PC-3 (cell line): ENCODE measurements around the gene C1orf159. TPM values are rescaled to one million over a fixed set of nuclear protein-coding genes. Genes with fewer than 3 reads are reported as not detected.

Source experiments
- ATAC-seq: fragments of 200-7000 bp; cut with Tn5 transposase; 2 replicates; pipeline ENCODE4 v1.9.1; 2020; ENCODE audit warnings: mild to moderate bottlenecking, moderate library complexity
- BruUV-seq: library from RNA; stranded (reverse); fragments of 400-500 nt; replicated peaks from 2 replicates; lab custom pipeline; 2021; lab: Mats Ljungman, UMichigan
- CTCF ChIA-PET: fragments of 300-600 bp; sonication (Branson Sonifier 250); formaldehyde crosslinking; loops from one replicate; lab custom pipeline; 2022; ENCODE audit warnings: antibody characterized with exemption; lab: Charles Lee
- POLR2A ChIA-PET: fragments of 300-600 bp; sonication (Branson Sonifier 250); formaldehyde crosslinking; loops from one replicate; lab custom pipeline; 2022; ENCODE audit warnings: antibody characterized with exemption; ENCODE audit not compliant: unreplicated experiment; lab: Charles Lee
- DNase-seq: peaks from one replicate; pipeline ENCODE4 v3.0.0-alpha.2; 2015
- H2AFZ ChIP-seq: fragments of 300-600 bp; sonication (generic); 2 replicates; pipeline ENCODE4 v1.6.0; 2016; ENCODE audit warnings: antibody characterized with exemption, low read length
- H3F3A ChIP-seq: fragments of 300-600 bp; sonication (generic); one replicate; pipeline ENCODE4 v1.6.0; 2017; ENCODE audit warnings: antibody characterized with exemption, low read length, control low read depth, mild to moderate bottlenecking; ENCODE audit not compliant: unreplicated experiment
- H3K27ac ChIP-seq: fragments of 300-600 bp; sonication (generic); 2 replicates; pipeline ENCODE4 v1.5.1; 2016; ENCODE audit warnings: mild to moderate bottlenecking, low read length
- H3K27me3 ChIP-seq: fragments of 300-600 bp; sonication (generic); 2 replicates; pipeline ENCODE4 v1.6.1; 2016; ENCODE audit warnings: low read length, mixed read lengths
- H3K36me3 ChIP-seq: fragments of 300-600 bp; sonication (generic); 2 replicates; pipeline ENCODE4 v1.6.1; 2016; ENCODE audit warnings: low read depth, mixed run types, low read length, mixed read lengths
- H3K4me1 ChIP-seq: fragments of 300-600 bp; sonication (generic); 2 replicates; pipeline ENCODE4 v1.5.1; 2016; ENCODE audit warnings: low read length; ENCODE audit not compliant: insufficient read depth
- H3K4me2 ChIP-seq: fragments of 300-600 bp; sonication (generic); 2 replicates; pipeline ENCODE4 v1.6.0; 2016; ENCODE audit warnings: low read length
- H3K4me3 ChIP-seq: fragments of 300-600 bp; sonication (generic); 2 replicates; pipeline ENCODE4 v1.5.1; 2016; ENCODE audit warnings: mild to moderate bottlenecking, low read length, mixed read lengths
- H3K79me2 ChIP-seq: fragments of 300-600 bp; sonication (generic); 2 replicates; pipeline ENCODE4 v1.6.1; 2017; ENCODE audit warnings: low read length, mixed read lengths
- H3K9ac ChIP-seq: fragments of 300-600 bp; sonication (generic); 2 replicates; pipeline ENCODE4 v1.6.0; 2016; ENCODE audit warnings: mild to moderate bottlenecking, low read length
- H3K9me2 ChIP-seq: fragments of 300-600 bp; sonication (generic); replicated peaks from 2 replicates; pipeline ENCODE4 v1.6.1; 2016; ENCODE audit warnings: mixed run types, low read length, mixed read lengths
- H3K9me3 ChIP-seq: fragments of 300-600 bp; sonication (generic); 2 replicates; pipeline ENCODE4 v1.6.1; 2016; ENCODE audit warnings: low read length, mixed read lengths
- H4K20me1 ChIP-seq: fragments of 300-600 bp; sonication (generic); 2 replicates; pipeline ENCODE4 v1.6.1; 2016; ENCODE audit warnings: low read length, mixed read lengths
- EZH2 ChIP-seq: fragments of 300-600 bp; sonication (generic); IDR thresholded peaks from one replicate; pipeline ENCODE4 v1.6.1; 2017; ENCODE audit warnings: antibody characterized with exemption, mild to moderate bottlenecking, low read length; ENCODE audit not compliant: unreplicated experiment
- EZH2phosphoT487 ChIP-seq: fragments of 300-600 bp; sonication (generic); IDR thresholded peaks from 2 replicates; pipeline ENCODE4 v1.6.1; 2018; ENCODE audit warnings: mild to moderate bottlenecking, antibody characterized with exemption, low read length, borderline replicate concordance
- intact Hi-C: fragments of 100-400 bp; cut with micrococcal nuclease; formaldehyde crosslinking; loops from 2 replicates; pipeline ENCODE4 v1.9.0; 2023
- total RNA-seq: library from RNA; depleted of rRNA; stranded (reverse); fragments of >200 nt; gene quantifications from 2 replicates; pipeline ENCODE4 v1.2.3, GENCODE V29; 2014
- TF ChIP-seq, protein P1 (sequence below): fragments of 300-600 bp; sonication (generic); conservative IDR thresholded peaks from 2 replicates; pipeline ENCODE4 v1.5.1; 2017; ENCODE audit warnings: antibody characterized with exemption, low read depth, mild to moderate bottlenecking, low read length

Gene C1orf159
- total RNA-seq, 1 experiment from 2014 or later: 78.0 TPM

- intact Hi-C loops: no loop called here
- Histone ChIP-seq H3K4me2 (no peak overlapping the region), H3K36me3 (peaks cover 55% of the 10 kb centered on the region)
These were observed 60.9 kb downstream of the C1orf159 start for GRCh38 chr1:1054971-1055370.

GRCh38 chr1:1054099-1054700 is 61.7 kb downstream of the C1orf159 start:
- Histone ChIP-seq H3K79me2 (no peaks in the 10 kb centered on the region), H4K20me1 (peaks cover 8% of the 10 kb centered on the region; the same call in 1 of the 2 replicates), H3K9me3 (no peaks in the 10 kb centered on the region), H3K4me2 (no peak overlapping the region), H3F3A (no peaks in the 10 kb centered on the region), H3K4me3 (no peak overlapping the region), H3K9ac (no peak overlapping the region), H3K9me2 (no peaks in the 10 kb centered on the region), H3K36me3 (peaks cover 61% of the 10 kb centered on the region), H3K27me3 (no peaks in the 10 kb centered on the region), H3K27ac (no peak overlapping the region), H3K4me1 (peaks cover 11% of the 10 kb centered on the region), H2AFZ (no peak overlapping the region)
- TF ChIP-seq, protein P1, sequence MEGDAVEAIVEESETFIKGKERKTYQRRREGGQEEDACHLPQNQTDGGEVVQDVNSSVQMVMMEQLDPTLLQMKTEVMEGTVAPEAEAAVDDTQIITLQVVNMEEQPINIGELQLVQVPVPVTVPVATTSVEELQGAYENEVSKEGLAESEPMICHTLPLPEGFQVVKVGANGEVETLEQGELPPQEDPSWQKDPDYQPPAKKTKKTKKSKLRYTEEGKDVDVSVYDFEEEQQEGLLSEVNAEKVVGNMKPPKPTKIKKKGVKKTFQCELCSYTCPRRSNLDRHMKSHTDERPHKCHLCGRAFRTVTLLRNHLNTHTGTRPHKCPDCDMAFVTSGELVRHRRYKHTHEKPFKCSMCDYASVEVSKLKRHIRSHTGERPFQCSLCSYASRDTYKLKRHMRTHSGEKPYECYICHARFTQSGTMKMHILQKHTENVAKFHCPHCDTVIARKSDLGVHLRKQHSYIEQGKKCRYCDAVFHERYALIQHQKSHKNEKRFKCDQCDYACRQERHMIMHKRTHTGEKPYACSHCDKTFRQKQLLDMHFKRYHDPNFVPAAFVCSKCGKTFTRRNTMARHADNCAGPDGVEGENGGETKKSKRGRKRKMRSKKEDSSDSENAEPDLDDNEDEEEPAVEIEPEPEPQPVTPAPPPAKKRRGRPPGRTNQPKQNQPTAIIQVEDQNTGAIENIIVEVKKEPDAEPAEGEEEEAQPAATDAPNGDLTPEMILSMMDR: no peak
- no peak for TF ChIP-seq EZH2phosphoT487
- TF ChIP-seq EZH2: no peak
- ATAC-seq (no peak), DNase-seq (no peak)
- intact Hi-C loops: no loop called here
- no TSS peak for BruUV-seq
- CTCF ChIA-PET: no interaction called here
- POLR2A ChIA-PET: no interaction called here

More at GRCh38 chr1:1054971-1055370, 60.9 kb downstream of the C1orf159 start:
- no peak overlapping the region for H3K27ac ChIP-seq
- no peaks in the 10 kb centered on the region for H3K79me2 ChIP-seq
- H3K4me1 ChIP-seq: peaks cover 12% of the 10 kb centered on the region
- H3F3A ChIP-seq: no peaks in the 10 kb centered on the region
- H3K9ac ChIP-seq: no peak overlapping the region
- H3K27me3 ChIP-seq: no peaks in the 10 kb centered on the region
- ChIA-PET POLR2A (no interaction called here), CTCF (no interaction called here)
- DNase-seq: no peak
- peaks cover 8% of the 10 kb centered on the region; the same call in 1 of the 2 replicates for H4K20me1 ChIP-seq
- no peak overlapping the region for H2AFZ ChIP-seq
- no peaks in the 10 kb centered on the region for H3K9me3 ChIP-seq
- no peak overlapping the region for H3K4me3 ChIP-seq
- TF ChIP-seq EZH2: no peak
- TF ChIP-seq EZH2phosphoT487: no peak
- TF ChIP-seq, protein P1: no peak
- no TSS peak for BruUV-seq
- ATAC-seq: no peak
- no peaks in the 10 kb centered on the region for H3K9me2 ChIP-seq

- H4K20me1 ChIP-seq: peaks cover 8% of the 10 kb centered on the region; the same call in 1 of the 2 replicates
- ChIA-PET CTCF (no interaction called here), POLR2A (no interaction called here)
- ATAC-seq: no peak
- H3K9me3 ChIP-seq: no peaks in the 10 kb centered on the region
- peaks cover 8% of the 10 kb centered on the region for H3K4me1 ChIP-seq
- TF ChIP-seq EZH2phosphoT487 (no peak), EZH2 (no peak)
- TF ChIP-seq, protein P1: no peak
- no peak for DNase-seq
- H3K9ac ChIP-seq: no peak overlapping the region
- H3K27me3 ChIP-seq: no peaks in the 10 kb centered on the region
- H3K9me2 ChIP-seq: no peaks in the 10 kb centered on the region
- H2AFZ ChIP-seq: no peak overlapping the region
- intact Hi-C loops: no loop called here
- no peaks in the 10 kb centered on the region for H3F3A ChIP-seq
- no TSS peak for BruUV-seq
- no peak overlapping the region for H3K27ac ChIP-seq
- no peaks in the 10 kb centered on the region for H3K79me2 ChIP-seq
- peaks cover 62% of the 10 kb centered on the region for H3K36me3 ChIP-seq
- H3K4me2 ChIP-seq: no peak overlapping the region
- no peak overlapping the region for H3K4me3 ChIP-seq
These were observed 62.2 kb downstream of the C1orf159 start for GRCh38 chr1:1053682-1054081.
